Caco-2 (cell line): ENCODE data around the gene RPLP2. TPM values are rescaled to one million over a fixed set of nuclear protein-coding genes. Genes with fewer than 3 reads are reported as not detected.

ENCODE experiments used
- BruUV-seq: library from RNA; stranded (reverse); fragments of 400-500 nt; replicated peaks from 2 replicates; lab custom pipeline; 2021; lab: Mats Ljungman, UMichigan
- CTCF ChIA-PET: fragments of 300-600 bp; sonication (Branson Sonifier 250); formaldehyde crosslinking; loops from one replicate; lab custom pipeline; 2022; ENCODE audit warnings: antibody characterized with exemption; lab: Charles Lee
- POLR2A ChIA-PET: fragments of 300-600 bp; sonication (Branson Sonifier 250); formaldehyde crosslinking; loops from one replicate; lab custom pipeline; 2022; ENCODE audit warnings: antibody characterized with exemption; lab: Charles Lee
- DNase-seq, 2 experiments: peaks; one replicate each; pipeline versions ENCODE4 v3.0.0 to v3.0.0-alpha.2; 2020 to 2022
- H3K27me3 ChIP-seq: replicated peaks from 2 replicates; pipeline ENCODE4 v1.6.0; 2011; ENCODE audit warnings: low read length; ENCODE audit not compliant: control insufficient read depth, insufficient read depth
- H3K36me3 ChIP-seq: 2 replicates; pipeline ENCODE4 v1.5.1; 2011; ENCODE audit warnings: low read length; ENCODE audit not compliant: control insufficient read depth, insufficient read depth
- H3K4me1 ChIP-seq: fragments of 250-450 bp; sonication (Bioruptor Pico); 2 replicates; pipeline ENCODE4 v1.5.1; 2020; ENCODE audit warnings: mild to moderate bottlenecking
- H3K4me3 ChIP-seq: 2 replicates; pipeline ENCODE4 v1.5.1; 2011; ENCODE audit warnings: low read depth, mild to moderate bottlenecking, control low read depth, low read length
- H3K9me3 ChIP-seq: fragments of 250-450 bp; sonication (Bioruptor Pico); 2 replicates; pipeline ENCODE4 v1.5.1; 2020; ENCODE audit warnings: mild to moderate bottlenecking, moderate library complexity
- H3K27ac Mint-ChIP-seq: one replicate; pipeline ENCODE4 v1.8.0; 2022; ENCODE audit warnings: mixed read lengths; ENCODE audit not compliant: unreplicated experiment
- H3K27me3 Mint-ChIP-seq: one replicate; pipeline ENCODE4 v1.8.0; 2022; ENCODE audit warnings: mixed read lengths; ENCODE audit not compliant: insufficient read depth, unreplicated experiment
- H3K36me3 Mint-ChIP-seq: one replicate; pipeline ENCODE4 v1.8.0; 2022; ENCODE audit warnings: mild to moderate bottlenecking, mixed read lengths; ENCODE audit not compliant: insufficient read depth, unreplicated experiment
- H3K4me1 Mint-ChIP-seq: one replicate; pipeline ENCODE4 v1.8.0; 2022; ENCODE audit warnings: low read depth, mixed read lengths; ENCODE audit not compliant: unreplicated experiment
- H3K4me3 Mint-ChIP-seq: one replicate; pipeline ENCODE4 v1.8.0; 2022; ENCODE audit warnings: mild to moderate bottlenecking, moderate library complexity, mixed read lengths; ENCODE audit not compliant: unreplicated experiment
- H3K9me3 Mint-ChIP-seq: one replicate; pipeline ENCODE4 v1.8.0; 2022; ENCODE audit warnings: mixed read lengths; ENCODE audit not compliant: unreplicated experiment
- CTCF ChIP-seq, 2 experiments: fragments of 200-600 bp in 1 of 2; IDR thresholded peaks; 1 replicate in 1 of 2; 2 replicates in 1 of 2; pipeline versions ENCODE4 v1.5.1 to v1.8.0; 2011 to 2022; ENCODE audit warnings: antibody characterized with exemption in 1 of 2, control low read depth in 1 of 2, inconsistent platforms in 1 of 2, low read depth in 1 of 2, low read length in 1 of 2, mild to moderate bottlenecking in 1 of 2, moderate library complexity in 1 of 2; ENCODE audit not compliant: insufficient read depth in 1 of 2, severe bottlenecking in 1 of 2, unreplicated experiment in 1 of 2
- intact Hi-C: fragments of 100-400 bp; cut with micrococcal nuclease; formaldehyde crosslinking; loops from one replicate; pipeline ENCODE4 v1.10.0; 2022; ENCODE audit not compliant: unreplicated experiment
- total RNA-seq: library from RNA; stranded (reverse); gene quantifications from 2 replicates; pipeline ENCODE4 v1.2.3, GENCODE V29; 2022

RPLP2 gene
- total RNA-seq, 1 experiment from 2014 or later, result 2,622 TPM

- DNase-seq, result peak; percentile 72 to 77
- Mint-ChIP-seq H3K4me3 (peak within 1 kb of the TSS; percentile 76), H3K27me3 (no peaks in the 10 kb centered on the region), H3K36me3 (peaks cover 68% of the 10 kb centered on the region), H3K9me3 (no peaks in the 10 kb centered on the region), H3K27ac (peak within 1 kb of the TSS; percentile 66), H3K4me1 (no peaks in the 10 kb centered on the region)
- Histone ChIP-seq H3K36me3 (peaks cover 2% of the 10 kb centered on the region; the same call in 1 of the 2 replicates), H3K4me3 (peak within 1 kb of the TSS; percentile 86), H3K27me3 (no peaks in the 10 kb centered on the region), H3K9me3 (no peaks in the 10 kb centered on the region), H3K4me1 (peaks cover 21% of the 10 kb centered on the region)
- TSS peak; percentile 35 for BruUV-seq
- intact Hi-C loops, result loop anchor here (1.0 kb wide), 1 partner anchor 9 kb away; the partner anchor contains the start of gene CRACR2B
- CTCF ChIA-PET, result interaction anchor here (0.6 to 1.8 kb wide), 6 partner anchors 9 to 96 kb away, joined by 3 to 10 read pairs (median 3); partner anchors contain the start of genes CRACR2B, POLR2L and TSPAN4
- POLR2A ChIA-PET, result interaction anchor here (0.6 to 2.5 kb wide), 20 partner anchors 9 to 273 kb away, joined by 3 to 35 read pairs (median 5); partner anchors contain the start of genes CD151, CHID1, CRACR2B and GATD1
- peak in 1 of 2 experiments; percentile 17 for TF ChIP-seq CTCF (IDR thresholded peaks at IDR 0.05; ENCODE audit: insufficient read depth in 1 of 2, low read depth in 1 of 2, low read length in 1 of 2, severe bottlenecking in 1 of 2, unreplicated experiment in 1 of 2)
Measured at GRCh38 chr11:818396-819128, 8.8 kb downstream of the RPLP2 start, which contains the start of gene PNPLA2. PNPLA2 (plus strand) TSS chr11:818914; CDS start chr11:819719, 805 bp downstream.

GRCh38 chr11:819129-819931, 9.6 kb downstream of the RPLP2 start:
- POLR2A ChIA-PET, result interaction anchor here (0.6 to 2.5 kb wide), 22 partner anchors 8 to 273 kb away, joined by 3 to 35 read pairs (median 4); partner anchors contain the start of genes CD151, CHID1, CRACR2B and GATD1
- peak; percentile 92 to 95 for DNase-seq
- H3K27ac Mint-ChIP-seq, result peak overlapping the region; percentile 66
- no peaks in the 10 kb centered on the region for H3K4me1 Mint-ChIP-seq
- CTCF ChIA-PET, result interaction anchor here (0.6 to 1.8 kb wide), 7 partner anchors 12 to 1319 kb away, joined by 3 to 10 read pairs (median 3); partner anchors contain the start of genes POLR2L and TSPAN4
- Histone ChIP-seq H3K4me1 (peaks cover 21% of the 10 kb centered on the region), H3K9me3 (no peaks in the 10 kb centered on the region), H3K27me3 (no peaks in the 10 kb centered on the region), H3K4me3 (peak overlapping the region; percentile 86), H3K36me3 (peaks cover 2% of the 10 kb centered on the region; the same call in 1 of the 2 replicates)
- no peaks in the 10 kb centered on the region for H3K27me3 Mint-ChIP-seq
- intact Hi-C loops, result loop anchor here (1.0 kb wide), 1 partner anchor 8 kb away; the partner anchor contains the start of gene CRACR2B
- H3K4me3 Mint-ChIP-seq, result peak overlapping the region; percentile 76
- peaks cover 61% of the 10 kb centered on the region for H3K36me3 Mint-ChIP-seq
- peak; percentile 8 to 23 for TF ChIP-seq CTCF (IDR thresholded peaks at IDR 0.05; ENCODE audit: insufficient read depth in 1 of 2, low read depth in 1 of 2, low read length in 1 of 2, severe bottlenecking in 1 of 2, unreplicated experiment in 1 of 2)
- H3K9me3 Mint-ChIP-seq, result no peaks in the 10 kb centered on the region
- BruUV-seq, result no TSS peak
